ENCODE results near the gene ZNF487.
"Not testable (repeated sequence)": the region's sequence is repeated elsewhere in the genome, so short reads cannot be mapped to it uniquely, and the experiment has no call there.

ZNF487 gene

GRCh38 chr10:43430926-43431663 lies 5.8 kb upstream of the ZNF487 start:
- no peak for DNase-seq (ENCODE audit: low read depth in 1 of 2, low spot score in 1 of 2)

DNA sequence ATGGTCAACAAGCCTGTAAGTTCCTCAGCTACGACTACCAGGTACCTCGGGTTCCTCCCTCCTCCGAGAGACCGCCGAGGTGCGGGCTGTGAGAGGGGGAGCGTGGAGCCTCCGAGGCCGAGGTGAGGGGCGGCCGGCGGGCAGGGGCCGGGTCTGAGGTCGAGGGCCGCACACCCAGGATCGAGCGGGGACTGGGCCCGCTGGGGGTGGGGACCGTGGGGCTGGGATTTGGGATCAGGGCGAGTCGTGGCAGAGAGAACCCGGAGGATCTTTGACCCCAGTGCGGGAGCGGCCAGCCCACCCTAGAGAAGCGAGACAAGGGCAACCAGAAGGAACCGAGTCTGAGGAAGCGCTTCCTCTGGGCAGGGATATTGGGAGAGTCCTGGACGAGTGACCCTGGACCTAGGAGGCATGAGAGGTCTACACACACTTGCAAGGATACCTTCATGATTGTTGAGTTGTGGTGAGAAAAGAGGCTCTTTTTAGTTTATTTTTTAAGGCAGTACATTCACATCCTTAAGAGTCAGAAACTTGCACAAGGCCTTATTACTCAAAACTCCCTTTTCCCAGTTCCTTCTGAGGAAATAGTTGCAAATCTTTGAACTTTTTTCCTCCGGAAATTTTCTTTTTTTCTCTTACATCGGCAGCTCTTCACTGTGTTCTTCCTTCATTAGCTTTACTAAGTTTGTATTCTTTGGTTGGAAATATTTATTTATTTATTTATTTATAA lies 395 bp downstream of the ZNF487 start:
- DNase-seq (ENCODE audit: low read depth in 1 of 2, low spot score in 1 of 2), result no peak

GRCh38 chr10:43440463-43441134 lies 3.7 kb downstream of the ZNF487 start:
- DNase-seq (ENCODE audit: low read depth in 1 of 2, low spot score in 1 of 2), result no peak

GRCh38 chr10:43444323-43444722 lies 7.4 kb downstream of the ZNF487 start:
- DNase-seq (ENCODE audit: low read depth in 1 of 2, low spot score in 1 of 2), result no peak

GRCh38 chr10:43444897-43445466 lies 8.1 kb downstream of the ZNF487 start:
- no peak for DNase-seq (ENCODE audit: low read depth in 1 of 2, low spot score in 1 of 2)

DNA sequence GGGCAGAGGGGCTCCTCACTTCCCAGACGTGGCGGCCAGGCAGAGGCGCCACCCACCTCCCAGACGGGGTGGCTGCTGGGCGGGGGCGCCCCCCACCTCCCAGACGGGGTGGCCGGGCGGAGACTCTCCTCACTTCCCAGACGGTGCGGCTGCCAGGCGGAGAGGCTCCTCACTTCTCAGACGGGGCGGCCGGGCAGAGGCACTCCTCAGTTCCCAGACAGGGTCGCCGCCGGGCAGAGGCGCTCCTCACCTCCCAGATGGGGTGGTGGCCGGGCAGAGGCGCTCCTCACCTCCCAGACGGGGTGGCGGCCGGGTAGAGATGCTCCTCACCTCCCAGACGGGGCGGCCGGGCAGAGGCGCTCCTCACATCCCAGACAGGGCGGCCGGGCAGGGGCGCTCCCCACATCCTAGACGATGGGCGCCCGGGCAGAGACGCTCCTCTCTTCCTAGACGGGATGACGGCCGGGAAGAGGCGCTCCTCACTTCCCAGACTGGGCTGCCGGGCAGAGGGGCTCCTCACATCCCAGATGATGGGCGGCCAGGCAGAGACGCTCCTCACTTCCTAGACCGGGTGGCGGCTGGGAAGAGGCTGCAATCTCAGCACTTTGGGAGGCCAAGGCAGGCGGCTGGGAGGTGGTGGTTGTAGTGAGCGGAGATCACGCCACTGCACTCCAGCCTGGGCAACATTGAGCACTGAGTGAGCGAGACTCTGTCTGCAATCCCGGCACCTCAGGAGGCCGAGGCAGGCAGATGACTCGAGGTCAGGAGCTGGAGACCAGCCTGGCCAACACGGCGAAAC lies 9.5 kb downstream of the ZNF487 start:
- DNase-seq (ENCODE audit: low read depth in 1 of 2, low spot score in 1 of 2), result not testable (repeated sequence)

- DNase-seq (ENCODE audit: low read depth in 1 of 2, low spot score in 1 of 2), result no peak
These were observed 11.8 kb downstream of the ZNF487 start for GRCh38 chr10:43448742-43449141.

- DNase-seq (ENCODE audit: low read depth in 1 of 2, low spot score in 1 of 2), result no peak
These were observed 15.5 kb downstream of the ZNF487 start for GRCh38 chr10:43452356-43452914.

DNA sequence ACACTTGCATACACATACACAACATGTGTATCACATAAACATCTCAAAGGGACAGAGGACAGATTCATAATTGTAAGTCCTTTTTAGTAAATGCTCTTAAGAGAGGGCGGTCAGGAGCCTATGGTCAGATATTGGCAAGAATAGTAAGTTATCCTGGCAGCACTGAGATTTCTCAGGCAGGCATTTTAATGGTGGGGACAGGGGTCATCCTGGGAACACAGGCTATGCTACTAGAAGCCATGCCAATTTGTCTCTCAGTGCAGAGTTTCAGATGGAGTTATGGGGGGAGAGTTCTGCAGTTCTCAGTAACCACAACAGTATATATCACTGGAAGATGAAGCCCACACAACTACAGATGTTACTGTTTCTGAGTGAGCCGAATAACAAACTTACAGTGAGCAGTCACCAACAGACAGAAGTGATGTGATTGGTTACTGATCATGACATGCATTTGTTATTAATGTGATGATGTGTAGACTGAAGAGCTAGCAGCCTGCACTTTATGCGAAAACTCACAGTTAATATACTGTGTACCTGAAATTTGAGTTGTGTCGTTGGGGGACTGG lies 16.4 kb downstream of the ZNF487 start:
- no peak for DNase-seq (ENCODE audit: low read depth in 1 of 2, low spot score in 1 of 2)

DNA sequence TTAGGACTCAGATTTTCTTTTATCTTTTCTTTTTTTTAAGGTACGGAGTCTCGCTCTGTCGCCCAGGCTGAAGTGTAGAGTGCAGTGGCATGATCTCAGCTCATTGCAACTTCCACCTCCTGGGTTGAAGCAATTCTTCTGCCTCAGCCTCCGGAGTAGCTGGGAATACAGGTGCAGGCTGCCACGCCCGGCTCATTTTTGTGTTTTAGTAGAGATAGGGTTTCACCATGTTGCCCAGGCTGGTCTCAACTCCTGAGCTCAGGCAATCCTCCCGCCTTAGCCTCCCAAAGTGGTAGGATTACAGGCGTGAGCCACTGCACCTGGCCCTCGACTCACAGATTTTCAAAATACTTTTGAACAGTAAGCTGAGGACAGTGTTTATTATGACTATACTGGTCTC lies 17.1 kb downstream of the ZNF487 start:
- DNase-seq (ENCODE audit: low read depth in 1 of 2, low spot score in 1 of 2), result not testable (repeated sequence)

DNA sequence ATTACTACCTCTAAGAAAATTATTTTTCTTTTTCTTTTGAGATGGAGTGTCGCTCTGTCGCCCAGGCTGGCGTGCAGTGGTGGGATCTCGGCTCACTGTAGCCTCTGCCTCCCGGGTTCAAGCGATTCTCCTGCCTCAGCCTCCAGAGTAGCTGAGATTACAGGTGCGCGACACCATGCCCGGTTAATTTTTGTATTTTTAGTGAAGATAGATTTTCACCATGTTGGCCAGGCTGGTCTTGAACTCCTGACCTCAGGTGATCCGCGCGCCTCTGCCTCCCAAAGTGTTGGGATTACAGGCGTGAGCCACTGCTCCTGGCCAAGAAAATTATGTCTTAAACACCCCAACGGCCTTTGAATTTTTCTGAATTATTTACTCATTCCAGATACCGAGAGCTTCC lies 19.6 kb downstream of the ZNF487 start:
- not testable (repeated sequence) for DNase-seq (ENCODE audit: low read depth in 1 of 2, low spot score in 1 of 2)

GRCh38 chr10:43458227-43458626 lies 21.3 kb downstream of the ZNF487 start:
- no peak for DNase-seq (ENCODE audit: low read depth in 1 of 2, low spot score in 1 of 2)

GRCh38 chr10:43461950-43462349 lies 25.0 kb downstream of the ZNF487 start:
- no peak for DNase-seq (ENCODE audit: low read depth in 1 of 2, low spot score in 1 of 2)

DNA sequence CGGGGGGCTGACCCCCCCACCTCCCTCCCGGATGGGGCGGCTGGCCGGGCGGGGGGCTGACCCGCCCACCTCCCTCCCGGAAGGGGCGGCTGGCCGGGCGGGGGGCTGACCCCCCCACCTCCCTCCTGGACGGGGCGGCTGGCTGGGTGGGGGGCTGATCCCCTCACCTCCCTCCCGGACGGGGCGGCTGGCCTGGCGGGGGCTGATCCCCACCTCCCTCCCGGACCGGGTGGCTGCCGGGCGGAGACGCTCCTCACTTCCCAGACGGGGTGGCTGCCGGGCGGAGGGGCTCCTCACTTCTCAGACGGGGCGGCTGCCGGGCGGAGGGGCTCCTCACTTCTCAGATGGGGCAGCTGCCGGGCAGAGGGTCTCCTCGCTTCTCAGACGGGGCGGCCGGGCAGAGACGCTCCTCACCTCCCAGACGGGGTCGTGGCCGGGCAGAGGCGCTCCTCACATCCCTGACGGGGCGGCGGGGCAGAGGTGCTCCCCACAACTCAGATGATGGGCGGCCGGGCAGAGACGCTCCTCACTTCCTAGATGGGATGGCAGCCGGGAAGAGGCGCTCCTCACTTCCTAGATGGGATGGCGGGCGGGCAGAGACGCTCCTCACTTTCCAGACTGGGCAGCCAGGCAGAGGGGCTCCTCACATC lies 28.3 kb downstream of the ZNF487 start:
- DNase-seq (ENCODE audit: low read depth in 1 of 2, low spot score in 1 of 2), result not testable (repeated sequence)

GRCh38 chr10:43465736-43466120 lies 28.8 kb downstream of the ZNF487 start:
- not testable (repeated sequence) for DNase-seq (ENCODE audit: low read depth in 1 of 2, low spot score in 1 of 2)

DNA sequence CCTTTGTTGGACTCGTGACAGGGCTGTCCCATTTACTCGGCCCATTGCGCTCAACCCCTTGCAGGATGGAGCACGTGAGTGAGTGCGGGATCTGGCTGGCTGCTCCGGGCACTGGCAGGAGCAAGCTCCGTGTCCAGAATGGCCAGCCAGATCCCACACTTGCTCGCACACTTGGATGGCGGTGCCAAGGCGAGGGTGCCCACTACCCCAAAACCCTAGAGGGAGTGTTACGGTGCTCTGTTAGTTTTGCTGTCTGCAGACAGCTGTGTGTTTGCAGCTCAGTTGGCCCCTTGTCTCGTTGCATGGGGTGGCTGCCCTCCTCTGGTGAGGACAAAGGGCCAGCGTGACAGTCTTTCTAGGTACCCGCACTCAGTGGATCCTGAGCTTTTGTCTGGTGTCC lies 34.2 kb downstream of the ZNF487 start:
- DNase-seq (ENCODE audit: low read depth in 1 of 2, low spot score in 1 of 2), result no peak

GRCh38 chr10:43471935-43472720 lies 35.2 kb downstream of the ZNF487 start:
- DNase-seq (ENCODE audit: low read depth in 1 of 2, low spot score in 1 of 2), result no peak

DNA sequence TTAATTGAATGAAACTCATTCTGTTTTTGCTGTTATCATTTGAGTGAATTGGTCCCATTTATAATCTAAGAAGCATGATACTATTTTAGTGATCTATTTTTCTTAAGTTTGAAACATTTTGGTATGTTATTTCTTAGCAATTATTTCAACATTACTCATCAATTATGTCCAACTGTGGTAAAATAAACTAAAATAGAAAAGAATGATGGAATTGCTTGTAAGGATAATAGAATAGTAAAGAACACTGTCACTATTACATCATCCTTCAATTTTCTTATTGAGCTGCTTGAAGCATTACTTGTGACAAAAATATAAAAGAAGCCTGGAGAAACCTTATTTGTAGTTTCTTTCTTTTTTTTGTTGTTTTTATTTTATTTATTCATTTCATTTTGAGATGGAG lies 42.4 kb downstream of the ZNF487 start:
- no peak for DNase-seq (ENCODE audit: low read depth in 1 of 2, low spot score in 1 of 2)
